ENCODE results near the gene ARHGEF12. TPM values are rescaled to one million over a fixed set of nuclear protein-coding genes. Genes with fewer than 3 reads are reported as not detected.

ARHGEF12 gene
- total and polyA plus RNA-seq, 2 experiments from 2014 or later = 9.0 to 38.9 TPM

- TF ChIP-seq STAT1 (IDR thresholded peaks at IDR 0.05; ENCODE audit: unreplicated experiment) = no peak
- no peak for TF ChIP-seq JUNB (IDR thresholded peaks at IDR 0.05; ENCODE audit: unreplicated experiment)
Measured at GRCh38 chr11:120399307-120399706, 63.1 kb downstream of the ARHGEF12 start (continued).

GRCh38 chr11:120400564-120401364, 64.6 kb downstream of the ARHGEF12 start:
- no peak overlapping the region for H3K27ac ChIP-seq (ENCODE audit: low read depth)

More at GRCh38 chr11:120400564-120401364, 64.6 kb downstream of the ARHGEF12 start:
- H3K36me3 Mint-ChIP-seq (ENCODE audit: low read depth) = peaks cover 2% of the 10 kb centered on the region; the same call in 1 of the 3 replicates
- H3K36me3 ChIP-seq (ENCODE audit: insufficient read depth) = no peaks in the 10 kb centered on the region
- no peak for ATAC-seq
- no peaks in the 10 kb centered on the region for H3K27me3 ChIP-seq (ENCODE audit: insufficient read depth)
- H3K4me3 ChIP-seq = no peak overlapping the region
- peaks cover 51% of the 10 kb centered on the region for H3K4me1 ChIP-seq (ENCODE audit: insufficient read depth)
- peak overlapping the region; percentile 76 for H3K27ac Mint-ChIP-seq
- no peak overlapping the region for H2AFZ ChIP-seq
- no peaks in the 10 kb centered on the region for H3K9me3 Mint-ChIP-seq
- H3K79me2 ChIP-seq (replicated peaks; ENCODE audit: insufficient read depth) = peaks cover 56% of the 10 kb centered on the region
- TF ChIP-seq CREB1 (CRISPR knock-in tag; IDR thresholded peaks at IDR 0.05; ENCODE audit: low read depth) (no peak), EZH2 (IDR thresholded peaks at IDR 0.05; ENCODE audit: low read depth, unreplicated experiment) (no peak), REST (IDR thresholded peaks at IDR 0.05; ENCODE audit: unreplicated experiment) (no peak), NANOG (IDR thresholded peaks at IDR 0.05; ENCODE audit: borderline replicate concordance) (no peak), CTCF (conservative IDR thresholded peaks at IDR 0.05; ENCODE audit: low read depth in 2 of 2) (no peak)
- peaks cover 55% of the 10 kb centered on the region for H3K4me1 Mint-ChIP-seq
- no peaks in the 10 kb centered on the region for H3K9me2 ChIP-seq (ENCODE audit: insufficient read depth)
- DNase-seq (ENCODE audit: low spot score) = no peak
- H3K4me2 ChIP-seq = peak overlapping the region; percentile 23; the same call in 1 of the 2 replicates
- no peaks in the 10 kb centered on the region for H3K27me3 Mint-ChIP-seq (ENCODE audit: insufficient read depth, low read depth, poor library complexity)
- H3F3A ChIP-seq (replicated peaks; ENCODE audit: low read depth) = no peaks in the 10 kb centered on the region
- no peak overlapping the region for H3K4me3 Mint-ChIP-seq
- H4K20me1 ChIP-seq (replicated peaks; ENCODE audit: insufficient read depth) = no peaks in the 10 kb centered on the region
